Middle frontal gyrus (tissue), 1 donor: ENCODE measurements around the gene HSD17B1.

ENCODE experiments used
- DNase-seq: peaks from one replicate; pipeline ENCODE4 v3.0.0-alpha.2; 2015; ENCODE audit warnings: low spot score; ENCODE audit errors: extremely low spot score

The HSD17B1 gene

DNA sequence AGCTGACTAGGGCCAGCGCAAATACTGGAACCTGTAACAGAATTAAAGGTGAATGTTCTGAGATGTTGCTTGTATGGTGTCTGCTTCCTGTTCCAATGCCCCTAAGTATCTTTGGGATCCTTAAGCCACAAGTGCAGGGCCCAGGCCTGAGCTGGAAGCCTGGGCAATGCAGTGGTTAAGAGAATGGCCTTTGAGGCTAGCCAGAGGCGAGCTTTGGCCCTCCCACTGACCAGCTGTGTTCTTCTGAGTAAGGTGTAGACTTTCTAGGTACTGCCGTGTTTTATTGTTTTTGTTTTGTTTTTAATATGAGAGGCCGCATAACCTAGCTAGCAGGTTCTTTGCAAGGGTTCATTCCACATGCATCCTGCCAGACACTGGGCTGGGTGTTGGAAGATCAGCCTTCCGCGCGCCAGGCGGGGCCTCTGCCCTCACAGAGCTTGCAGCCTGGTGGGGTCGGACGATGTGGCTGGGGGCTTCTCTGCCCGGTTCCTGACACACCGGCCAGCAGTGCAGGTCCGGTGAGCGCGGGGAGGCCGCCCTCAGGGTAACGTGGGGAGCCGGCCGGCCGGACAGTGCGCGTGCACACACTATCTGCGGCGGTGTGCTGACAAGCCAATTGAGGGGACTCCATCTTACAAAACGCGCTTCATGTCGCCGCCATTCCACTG, 13.6 kb downstream of the HSD17B1 start:
- no peak for DNase-seq

DNA sequence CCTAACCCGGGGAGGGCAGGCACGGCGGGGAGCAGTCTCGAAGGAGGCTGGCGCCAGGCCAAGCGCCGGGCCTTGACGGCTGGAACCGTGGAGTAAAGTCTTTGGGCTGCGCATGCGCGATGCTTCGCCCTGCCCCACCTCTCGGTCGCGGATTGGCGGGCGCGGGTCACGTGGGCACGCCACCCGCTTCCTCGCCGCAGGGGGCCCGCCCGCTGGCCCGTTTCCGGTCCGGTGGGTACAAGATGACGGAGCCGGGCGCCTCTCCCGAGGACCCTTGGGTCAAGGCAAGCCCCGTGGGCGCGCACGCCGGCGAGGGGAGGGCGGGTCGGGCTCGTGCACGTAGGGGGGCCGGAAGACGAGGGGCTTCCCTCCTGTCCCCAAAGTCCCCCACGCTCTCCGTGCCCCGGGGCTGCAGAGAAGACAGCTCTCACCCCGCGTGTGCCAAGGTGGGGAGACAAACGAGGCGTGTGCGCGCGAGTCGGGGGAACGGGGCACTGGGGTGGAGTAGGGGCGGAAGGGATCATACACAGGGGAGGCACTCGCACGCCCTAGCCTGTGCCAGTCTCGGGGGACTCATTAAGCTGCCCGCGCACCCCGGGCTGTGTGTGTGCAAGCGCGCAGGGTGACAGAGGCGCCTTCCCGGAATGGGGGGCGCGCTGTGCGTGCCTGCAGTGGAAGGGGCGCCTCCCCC, 14.3 kb downstream of the HSD17B1 start, which contains the start of gene MLX:
TSS of gene MLX (plus strand) at position 218 of the 691 bp plus-strand sequence. CDS start at position 243, 25 bp downstream.
- peak; percentile 88 for DNase-seq

- DNase-seq, result no peak
These were observed 15.8 kb downstream of the HSD17B1 start for GRCh38 chr17:42568341-42569111.

DNA sequence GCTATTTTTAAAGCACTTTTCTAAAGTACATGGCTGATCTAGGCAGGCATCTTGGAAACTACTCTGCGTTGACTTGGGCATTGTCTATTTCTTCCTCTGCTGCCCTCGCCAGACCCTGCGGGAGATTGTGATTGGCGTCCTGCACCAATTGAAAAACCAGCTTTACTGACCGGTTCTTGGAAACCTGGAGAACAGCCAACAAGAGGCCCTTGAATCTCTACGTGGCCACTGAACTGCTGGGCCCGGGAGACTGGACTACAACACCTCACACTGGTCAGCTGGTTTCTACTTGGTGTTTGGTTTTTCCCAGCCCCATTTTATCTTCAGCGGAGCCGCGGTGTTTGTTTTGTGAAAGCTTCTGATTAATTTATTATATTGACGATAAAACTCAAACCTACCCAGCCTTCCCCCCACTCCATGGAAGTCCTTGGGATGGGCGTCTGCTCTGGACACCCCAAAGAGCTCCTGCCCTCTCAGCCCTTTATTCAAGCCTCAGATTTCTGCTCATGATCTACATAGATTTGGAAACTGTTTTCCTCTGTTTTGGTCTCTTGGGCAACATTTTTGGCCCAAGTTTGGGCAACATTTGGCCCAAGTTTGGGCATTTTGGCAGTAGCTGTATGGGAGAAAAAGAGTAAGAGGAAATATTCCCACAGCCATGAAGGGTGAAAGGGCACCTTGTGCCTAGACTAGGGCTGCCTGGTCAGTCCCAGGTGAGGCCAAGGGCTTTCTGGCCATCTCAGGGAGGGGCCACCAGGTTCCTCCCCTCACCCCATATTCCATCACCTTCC, 18.9 kb downstream of the HSD17B1 start:
- no peak for DNase-seq

DNA sequence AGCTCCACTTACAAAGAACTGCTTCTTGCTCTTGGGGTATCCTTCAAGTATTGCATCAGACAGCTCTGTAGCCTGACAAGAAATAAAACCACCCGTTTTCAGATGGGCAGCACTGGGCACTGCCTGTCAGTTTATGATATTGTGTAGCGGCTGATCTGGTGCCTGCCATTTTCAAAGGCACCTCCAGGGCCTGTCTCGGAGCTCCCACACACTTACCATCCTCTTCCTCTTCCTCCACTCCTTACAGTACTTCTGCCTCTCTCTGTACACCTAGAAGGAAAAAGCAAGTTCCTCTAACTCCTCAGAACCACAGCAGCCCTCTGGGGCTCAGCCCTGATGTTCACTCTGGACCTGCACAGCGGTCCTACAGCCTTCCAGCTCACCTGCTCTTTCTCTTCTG, 20.4 kb downstream of the HSD17B1 start:
- DNase-seq, result no peak

- DNase-seq, result no peak
These were observed 21.7 kb downstream of the HSD17B1 start for GRCh38 chr17:42574463-42574862.

- no peak for DNase-seq
These were observed 24.4 kb downstream of the HSD17B1 start for GRCh38 chr17:42577140-42577531.

- peak; percentile 90 for DNase-seq
These were observed 25.0 kb downstream of the HSD17B1 start, which contains the start of gene PSMC3IP for GRCh38 chr17:42577532-42578281. Gene PSMC3IP (minus strand): TSS chr17:42577729. CDS start chr17:42577686, 43 bp downstream.

GRCh38 chr17:42578282-42578869, 25.7 kb downstream of the HSD17B1 start:
- DNase-seq, result no peak

DNA sequence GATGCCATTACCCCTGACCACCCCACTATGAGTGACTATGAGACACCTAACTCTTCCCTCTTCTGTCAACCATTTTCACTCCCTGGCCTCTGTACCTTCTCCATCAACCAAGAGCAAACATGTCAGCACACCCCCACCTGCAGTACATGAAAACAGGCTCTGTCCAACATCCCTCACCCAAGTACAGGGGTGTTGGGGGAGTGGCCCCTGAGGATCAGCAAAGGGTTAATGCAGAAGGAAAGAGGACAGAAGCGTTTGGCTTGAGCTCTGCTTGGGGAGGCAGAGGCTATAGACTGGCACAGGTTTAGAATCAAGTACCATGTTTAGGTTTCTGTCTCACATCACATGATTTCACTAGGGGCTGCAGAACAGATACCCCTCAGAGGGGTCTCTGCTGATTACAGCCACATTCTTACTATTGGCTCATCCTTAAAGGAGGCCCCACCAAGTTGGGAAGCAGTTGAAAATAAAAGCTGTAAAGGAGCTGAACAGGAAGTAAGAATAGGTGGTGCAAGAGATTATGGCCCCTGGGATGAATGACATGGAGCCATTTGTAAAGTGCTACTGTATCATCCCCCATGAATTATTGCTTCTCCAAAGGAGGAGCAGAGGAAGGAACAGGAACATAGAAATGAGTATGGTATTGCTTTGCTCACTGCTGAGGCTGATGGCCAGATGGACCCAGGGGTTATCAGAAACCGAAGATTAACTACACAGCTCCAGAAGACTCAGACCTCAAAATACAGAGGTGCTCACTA, 27.2 kb downstream of the HSD17B1 start:
- no peak for DNase-seq

GRCh38 chr17:42581744-42582270, 29.1 kb downstream of the HSD17B1 start:
- DNase-seq, result no peak

DNA sequence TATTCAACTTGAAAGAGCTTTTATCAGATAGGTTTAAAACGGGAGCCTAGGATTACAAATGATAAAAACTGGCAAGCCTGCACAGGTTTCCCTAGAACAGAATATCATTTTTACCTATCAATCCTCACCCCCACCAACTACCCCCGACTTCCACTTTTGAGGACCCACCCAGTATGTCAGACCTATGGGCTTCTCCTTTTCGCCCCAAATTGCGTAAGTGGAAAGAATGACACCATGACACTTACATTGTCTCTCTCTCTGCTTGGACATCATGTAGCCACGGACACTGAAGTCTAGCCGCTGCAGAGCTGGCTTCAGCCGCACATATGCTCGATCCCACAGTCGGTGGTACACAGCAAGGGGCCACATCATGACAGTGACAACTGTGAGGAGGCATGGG, 32.2 kb downstream of the HSD17B1 start:
- no peak for DNase-seq

DNA sequence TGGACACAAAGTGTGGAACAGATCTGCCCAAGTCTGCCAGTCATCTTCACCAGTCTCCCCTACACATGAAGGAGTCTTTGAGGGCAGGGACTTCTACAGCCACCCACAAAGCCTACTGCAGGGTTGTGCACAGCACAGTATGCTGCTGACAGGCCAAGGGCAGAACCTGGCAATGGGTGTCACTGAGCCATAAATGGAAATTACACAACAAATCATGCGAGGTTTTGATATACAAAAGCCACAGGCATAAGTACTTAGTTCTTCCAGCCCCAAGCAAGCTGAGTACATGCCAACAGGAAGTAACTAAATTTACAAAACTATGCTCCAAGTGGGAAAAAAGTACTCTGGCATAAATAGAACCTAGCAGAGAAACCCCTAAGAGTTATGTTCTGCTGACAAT, 32.6 kb downstream of the HSD17B1 start:
- no peak for DNase-seq

- no peak for DNase-seq
These were observed 33.9 kb downstream of the HSD17B1 start for GRCh38 chr17:42586514-42587230.

DNA sequence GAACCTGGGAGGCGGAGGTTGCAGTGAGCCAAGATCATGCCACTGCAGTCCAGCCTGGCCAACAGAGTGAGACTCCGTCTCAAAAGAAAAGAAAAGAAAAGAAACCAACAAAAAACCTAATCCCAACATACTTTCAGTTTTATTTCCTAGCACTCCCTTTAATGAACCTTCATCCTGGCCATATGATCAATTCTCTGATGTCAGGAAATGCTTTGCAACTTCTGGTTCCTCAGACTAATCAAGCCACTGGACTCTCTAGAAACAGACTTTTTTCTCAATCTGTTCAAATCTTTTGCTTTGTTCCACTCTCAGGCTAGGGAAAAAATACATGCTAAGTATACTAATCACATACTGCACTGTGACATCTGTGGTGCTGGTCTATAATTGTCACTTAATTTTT, 38.2 kb downstream of the HSD17B1 start:
- no peak for DNase-seq

DNA sequence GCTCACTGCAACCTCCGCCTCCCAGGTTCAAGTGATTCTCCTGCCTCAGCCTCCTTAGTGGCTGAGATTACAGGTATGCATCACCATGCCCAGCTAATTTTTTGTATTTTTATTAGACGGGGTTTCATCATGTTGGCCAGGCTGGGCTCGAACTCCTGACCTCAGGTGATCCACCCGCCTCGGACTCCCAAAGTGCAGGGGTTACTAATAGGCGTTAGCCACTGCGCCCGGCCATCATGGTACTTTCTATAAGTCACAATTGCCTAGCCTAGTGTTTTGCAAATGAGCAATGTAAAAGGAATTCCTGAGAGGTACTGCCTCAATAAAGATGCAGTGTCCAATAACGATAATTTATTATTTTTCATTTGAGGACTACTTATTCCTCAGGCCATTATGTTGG, 38.7 kb downstream of the HSD17B1 start:
- no peak for DNase-seq

GRCh38 chr17:42596386-42596785, 43.7 kb downstream of the HSD17B1 start:
- no peak for DNase-seq

- DNase-seq, result no peak
These were observed 46.2 kb downstream of the HSD17B1 start for GRCh38 chr17:42598905-42599304.

DNA sequence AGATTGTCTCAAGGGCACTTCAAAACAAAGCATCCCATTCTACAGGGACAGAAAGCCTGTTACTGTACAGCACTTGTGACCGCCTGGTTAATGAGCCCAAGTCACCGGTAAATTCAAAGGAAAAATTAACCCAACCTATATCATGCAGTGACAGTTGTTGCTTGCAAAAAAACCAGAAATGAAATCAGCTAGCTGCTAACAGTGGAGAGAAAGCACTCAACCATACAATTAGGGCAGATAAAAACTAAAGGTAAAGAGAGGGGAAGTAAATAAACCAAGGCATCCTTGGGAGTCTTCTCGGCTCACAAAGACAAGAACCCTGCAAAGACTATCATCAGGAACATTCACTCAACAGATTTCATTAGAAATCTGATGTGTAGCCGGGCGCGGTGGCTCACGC, 50.6 kb downstream of the HSD17B1 start:
- no peak for DNase-seq
